Hepatocyte (in vitro differentiated cells): Measurements from ENCODE around the gene MCM7. TPM values are rescaled to one million over a fixed set of nuclear protein-coding genes. Genes with fewer than 3 reads are reported as not detected.

ENCODE experiments used
- DNase-seq: peaks from one replicate; pipeline ENCODE4 v3.0.0-alpha.2; 2016; ENCODE audit warnings: low spot score
- H2AFZ ChIP-seq: fragments of 200-600 bp; sonication (generic); 2 replicates; pipeline ENCODE4 v1.6.0; 2016; ENCODE audit warnings: antibody characterized with exemption, mild to moderate bottlenecking
- H3K27ac ChIP-seq: fragments of 200-600 bp; sonication (generic); 2 replicates; pipeline ENCODE4 v1.5.1; 2016; ENCODE audit warnings: mild to moderate bottlenecking
- H3K27me3 ChIP-seq: fragments of 200-600 bp; sonication (generic); 2 replicates; pipeline ENCODE4 v1.6.1; 2016
- H3K36me3 ChIP-seq: fragments of 200-600 bp; sonication (generic); replicated peaks from 2 replicates; pipeline ENCODE4 v1.5.1; 2016; ENCODE audit warnings: low read depth; ENCODE audit not compliant: insufficient read depth
- H3K4me1 ChIP-seq: fragments of 200-600 bp; sonication (generic); 2 replicates; pipeline ENCODE4 v1.5.1; 2016; ENCODE audit warnings: mild to moderate bottlenecking, moderate library complexity; ENCODE audit not compliant: insufficient read depth
- H3K4me2 ChIP-seq: fragments of 200-600 bp; sonication (generic); 2 replicates; pipeline ENCODE4 v1.6.0; 2016
- H3K4me3 ChIP-seq: fragments of 200-600 bp; sonication (generic); 2 replicates; pipeline ENCODE4 v1.5.1; 2016; ENCODE audit warnings: mild to moderate bottlenecking
- H3K79me2 ChIP-seq: fragments of 200-600 bp; sonication (generic); 2 replicates; pipeline ENCODE4 v1.6.0; 2017; ENCODE audit warnings: mild to moderate bottlenecking
- H3K9me2 ChIP-seq: fragments of 200-600 bp; sonication (generic); replicated peaks from 2 replicates; pipeline ENCODE4 v1.6.0; 2017; ENCODE audit warnings: mild to moderate bottlenecking; ENCODE audit not compliant: insufficient read depth
- H3K9me3 ChIP-seq: fragments of 200-600 bp; sonication (generic); 2 replicates; pipeline ENCODE4 v1.5.1; 2016; ENCODE audit warnings: low read depth, mild to moderate bottlenecking
- H4K20me1 ChIP-seq: fragments of 200-600 bp; sonication (generic); 2 replicates; pipeline ENCODE4 v1.6.0; 2016; ENCODE audit warnings: mild to moderate bottlenecking; ENCODE audit not compliant: insufficient read depth, poor library complexity, severe bottlenecking
- EZH2 ChIP-seq: fragments of 200-600 bp; sonication (generic); IDR thresholded peaks from 2 replicates; pipeline ENCODE4 v1.6.1; 2016; ENCODE audit warnings: antibody characterized with exemption, mild to moderate bottlenecking, borderline replicate concordance
- EZH2phosphoT487 ChIP-seq: fragments of 200-600 bp; sonication (generic); IDR thresholded peaks from one replicate; pipeline ENCODE4 v1.6.1; 2018; ENCODE audit warnings: antibody characterized with exemption, mild to moderate bottlenecking, low read depth, moderate library complexity; ENCODE audit not compliant: unreplicated experiment, severe bottlenecking
- WGBS: methylation state at CpG from one replicate; pipeline ENCODE4 v1.1.6; 2016; ENCODE audit warnings: low lambda C conversion rate; ENCODE audit errors: missing lambda C conversion rate; 5-methylcytosine and 5-hydroxymethylcytosine counted together
- polyA plus RNA-seq: library from polyadenylated mRNA; unstranded; fragments of >200 nt; fragmentation: Nextera tagmentation; extraction: Ambion mirVana; gene quantifications from 2 replicates; pipeline ENCODE4 v1.2.1, GENCODE V29; 2016
- total RNA-seq: library from RNA; depleted of rRNA; stranded (reverse); fragments of >200 nt; gene quantifications from 2 replicates; pipeline ENCODE4 v1.2.3, GENCODE V29; 2014
- TF ChIP-seq, protein P1 (sequence below): fragments of 200-600 bp; sonication (generic); IDR thresholded peaks from 2 replicates; pipeline ENCODE4 v1.5.1; 2016; ENCODE audit warnings: antibody characterized with exemption, mild to moderate bottlenecking; ENCODE audit not compliant: poor library complexity

MCM7 gene
- total and polyA plus RNA-seq, 2 experiments from 2014 or later = 42.1 to 49.3 TPM

DNA sequence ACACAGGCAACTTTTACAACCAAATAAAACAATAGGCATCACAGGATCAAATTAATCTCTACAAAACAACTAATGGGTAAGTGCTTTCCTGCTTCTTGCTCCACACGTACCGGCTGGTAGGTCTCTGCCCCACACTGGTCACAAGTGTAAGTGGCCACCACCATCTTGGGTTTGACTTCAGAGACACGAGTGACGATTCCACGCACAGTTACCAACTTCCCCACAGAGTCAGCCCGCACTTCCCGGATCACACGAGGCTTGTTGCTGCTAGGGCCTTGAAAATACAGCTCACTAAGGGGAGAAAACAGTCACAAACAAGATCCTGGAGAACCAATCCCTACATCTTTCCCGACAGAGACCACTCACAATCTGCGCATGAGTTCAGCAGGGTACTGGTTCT, 2.3 kb downstream of the MCM7 start:
- Histone ChIP-seq H3K36me3 (no peaks in the 10 kb centered on the region), H4K20me1 (peaks cover 2% of the 10 kb centered on the region), H3K4me3 (no peak overlapping the region), H3K9me2 (no peaks in the 10 kb centered on the region), H3K27me3 (no peaks in the 10 kb centered on the region), H3K9me3 (no peaks in the 10 kb centered on the region), H3K79me2 (peaks cover 49% of the 10 kb centered on the region), H3K4me1 (peaks cover 10% of the 10 kb centered on the region), H3K4me2 (peak overlapping the region; percentile 88), H2AFZ (no peak overlapping the region), H3K27ac (peak overlapping the region; percentile 30)
- TF ChIP-seq, protein P1, sequence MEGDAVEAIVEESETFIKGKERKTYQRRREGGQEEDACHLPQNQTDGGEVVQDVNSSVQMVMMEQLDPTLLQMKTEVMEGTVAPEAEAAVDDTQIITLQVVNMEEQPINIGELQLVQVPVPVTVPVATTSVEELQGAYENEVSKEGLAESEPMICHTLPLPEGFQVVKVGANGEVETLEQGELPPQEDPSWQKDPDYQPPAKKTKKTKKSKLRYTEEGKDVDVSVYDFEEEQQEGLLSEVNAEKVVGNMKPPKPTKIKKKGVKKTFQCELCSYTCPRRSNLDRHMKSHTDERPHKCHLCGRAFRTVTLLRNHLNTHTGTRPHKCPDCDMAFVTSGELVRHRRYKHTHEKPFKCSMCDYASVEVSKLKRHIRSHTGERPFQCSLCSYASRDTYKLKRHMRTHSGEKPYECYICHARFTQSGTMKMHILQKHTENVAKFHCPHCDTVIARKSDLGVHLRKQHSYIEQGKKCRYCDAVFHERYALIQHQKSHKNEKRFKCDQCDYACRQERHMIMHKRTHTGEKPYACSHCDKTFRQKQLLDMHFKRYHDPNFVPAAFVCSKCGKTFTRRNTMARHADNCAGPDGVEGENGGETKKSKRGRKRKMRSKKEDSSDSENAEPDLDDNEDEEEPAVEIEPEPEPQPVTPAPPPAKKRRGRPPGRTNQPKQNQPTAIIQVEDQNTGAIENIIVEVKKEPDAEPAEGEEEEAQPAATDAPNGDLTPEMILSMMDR = no peak
- TF ChIP-seq EZH2 (no peak), EZH2phosphoT487 (no peak)
- DNase-seq = no peak
- WGBS = 96% methylated on average over 10 of the region's 10 CpGs

DNA sequence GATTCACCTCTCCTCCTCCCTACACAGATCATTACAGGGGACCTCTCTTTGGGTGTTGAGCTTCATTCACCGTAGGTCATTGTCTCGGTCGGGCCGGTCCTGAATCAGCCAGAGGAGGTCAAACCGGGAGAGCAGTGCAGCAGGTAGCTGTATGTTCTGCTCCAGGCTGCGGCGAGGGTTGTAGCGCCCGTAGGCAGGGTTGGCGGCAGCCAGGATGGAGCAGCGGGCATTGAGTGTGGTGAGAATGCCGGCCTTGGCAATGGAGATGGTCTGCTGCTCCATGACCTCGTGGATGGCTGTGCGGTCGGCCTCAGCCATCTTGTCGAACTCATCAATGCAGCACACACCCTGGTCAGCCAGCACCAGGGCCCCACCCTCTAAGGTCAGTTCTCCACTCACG, 5.5 kb downstream of the MCM7 start:
- no peaks in the 10 kb centered on the region for H3K36me3 ChIP-seq
- no peak overlapping the region for H3K4me2 ChIP-seq
- TF ChIP-seq EZH2 (no peak), EZH2phosphoT487 (no peak)
- TF ChIP-seq, protein P1 = no peak
- no peaks in the 10 kb centered on the region for H3K9me2 ChIP-seq
- H3K4me3 ChIP-seq = no peak overlapping the region
- H3K27me3 ChIP-seq = no peaks in the 10 kb centered on the region
- H3K79me2 ChIP-seq = peaks cover 40% of the 10 kb centered on the region
- no peak overlapping the region for H2AFZ ChIP-seq
- WGBS = 94% methylated on average over 17 of the region's 17 CpGs
- H4K20me1 ChIP-seq = peaks cover 2% of the 10 kb centered on the region
- no peak for DNase-seq
- H3K9me3 ChIP-seq = no peaks in the 10 kb centered on the region
- peaks cover 10% of the 10 kb centered on the region for H3K4me1 ChIP-seq
- H3K27ac ChIP-seq = no peak overlapping the region

DNA sequence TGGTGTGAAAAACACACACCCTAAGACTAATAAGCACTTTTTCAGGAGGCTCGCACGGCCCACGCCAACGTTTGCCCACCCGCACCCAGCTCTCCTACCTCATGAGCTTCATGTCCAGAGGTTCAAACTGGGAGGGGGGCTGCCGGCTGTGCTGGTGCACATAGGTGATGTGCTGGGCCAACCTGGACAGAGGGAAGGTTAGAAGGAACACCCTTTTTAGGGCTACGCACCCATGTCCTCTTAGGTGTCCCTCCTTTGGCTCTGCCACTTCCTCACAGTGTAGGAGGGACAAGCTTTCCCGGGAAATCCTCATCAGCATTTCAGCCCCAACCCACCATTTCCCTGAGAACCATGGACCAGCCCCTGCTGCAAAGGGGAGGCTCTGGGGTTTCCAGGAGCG, 5.9 kb downstream of the MCM7 start:
- H3K4me3 ChIP-seq = no peak overlapping the region
- H3K27me3 ChIP-seq = no peaks in the 10 kb centered on the region
- H3K9me2 ChIP-seq = no peaks in the 10 kb centered on the region
- H3K9me3 ChIP-seq = no peaks in the 10 kb centered on the region
- peaks cover 43% of the 10 kb centered on the region for H3K79me2 ChIP-seq
- no peak for TF ChIP-seq EZH2phosphoT487
- no peak for TF ChIP-seq EZH2
- TF ChIP-seq, protein P1 = no peak
- H3K36me3 ChIP-seq = no peaks in the 10 kb centered on the region
- DNase-seq = no peak
- no peak overlapping the region for H3K27ac ChIP-seq
- 91% methylated on average over 9 of the region's 9 CpGs for WGBS
- H3K4me1 ChIP-seq = peaks cover 10% of the 10 kb centered on the region
- no peak overlapping the region for H2AFZ ChIP-seq
- peaks cover 2% of the 10 kb centered on the region for H4K20me1 ChIP-seq
- no peak overlapping the region for H3K4me2 ChIP-seq
